Ishikawa (cell line): ENCODE results near the gene ADAR.

Experiments
- CEBPB ChIP-seq: IDR thresholded peaks from 2 replicates; pipeline ENCODE4 v1.6.1; 2012
- CREB1 ChIP-seq: IDR thresholded peaks from 2 replicates; pipeline ENCODE4 v1.6.1; 2012; ENCODE audit warnings: low read depth
- EP300 ChIP-seq: IDR thresholded peaks from 2 replicates; pipeline ENCODE4 v1.6.1; 2012; ENCODE audit warnings: borderline replicate concordance
- TCF12 ChIP-seq: IDR thresholded peaks from 2 replicates; pipeline ENCODE4 v1.6.1; 2012; ENCODE audit warnings: low read depth
- TEAD4 ChIP-seq: IDR thresholded peaks from 2 replicates; pipeline ENCODE4 v1.6.1; 2012
- YY1 ChIP-seq: IDR thresholded peaks from 2 replicates; pipeline ENCODE4 v1.6.1; 2012; ENCODE audit warnings: low read depth
- ZBTB7A ChIP-seq: IDR thresholded peaks from 2 replicates; pipeline ENCODE4 v1.6.1; 2012; ENCODE audit warnings: low read depth
- TF ChIP-seq, protein P1 (sequence below): IDR thresholded peaks from 2 replicates; pipeline ENCODE4 v1.6.1; 2012
- TF ChIP-seq, protein P2 (sequence below): IDR thresholded peaks from 2 replicates; pipeline ENCODE4 v1.6.1; 2012; ENCODE audit warnings: low read depth, mild to moderate bottlenecking
- TF ChIP-seq, protein P3 (sequence below): IDR thresholded peaks from 2 replicates; pipeline ENCODE4 v1.6.1; 2012

DNA sequence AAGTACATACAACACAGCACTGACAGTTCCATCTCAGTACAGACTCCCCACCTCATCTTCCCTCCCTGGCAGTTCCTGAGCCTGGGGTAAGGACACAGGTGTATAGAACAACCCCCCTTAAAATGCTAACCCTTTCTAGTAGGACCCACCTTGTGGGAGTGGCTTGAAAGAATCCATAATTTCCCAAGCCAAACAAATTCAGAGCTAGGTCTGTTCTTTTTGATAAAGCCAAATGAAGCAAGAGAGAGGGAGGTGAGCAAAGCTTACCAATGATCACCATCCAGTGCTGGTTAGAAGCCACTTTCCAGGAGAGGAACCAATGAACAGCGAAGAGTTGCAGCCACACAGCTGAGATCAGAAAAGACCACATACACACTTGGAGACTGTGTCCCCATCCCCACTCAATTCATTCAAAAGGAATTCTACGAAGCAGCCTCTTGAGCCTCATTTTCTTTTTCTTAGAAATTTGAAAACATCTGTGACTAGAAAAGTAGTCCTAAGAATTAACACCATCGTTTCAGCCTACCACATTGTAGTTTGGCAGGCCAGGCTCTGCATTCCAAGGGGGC is 58.7 kb downstream of the ADAR start:
- TF ChIP-seq ZBTB7A (no peak), TCF12 (no peak), CEBPB (no peak), CREB1 (no peak), TEAD4 (no peak), EP300 (no peak), YY1 (no peak)
- TF ChIP-seq, protein P1, sequence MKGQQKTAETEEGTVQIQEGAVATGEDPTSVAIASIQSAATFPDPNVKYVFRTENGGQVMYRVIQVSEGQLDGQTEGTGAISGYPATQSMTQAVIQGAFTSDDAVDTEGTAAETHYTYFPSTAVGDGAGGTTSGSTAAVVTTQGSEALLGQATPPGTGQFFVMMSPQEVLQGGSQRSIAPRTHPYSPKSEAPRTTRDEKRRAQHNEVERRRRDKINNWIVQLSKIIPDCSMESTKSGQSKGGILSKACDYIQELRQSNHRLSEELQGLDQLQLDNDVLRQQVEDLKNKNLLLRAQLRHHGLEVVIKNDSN, result no peak
- TF ChIP-seq, protein P2, sequence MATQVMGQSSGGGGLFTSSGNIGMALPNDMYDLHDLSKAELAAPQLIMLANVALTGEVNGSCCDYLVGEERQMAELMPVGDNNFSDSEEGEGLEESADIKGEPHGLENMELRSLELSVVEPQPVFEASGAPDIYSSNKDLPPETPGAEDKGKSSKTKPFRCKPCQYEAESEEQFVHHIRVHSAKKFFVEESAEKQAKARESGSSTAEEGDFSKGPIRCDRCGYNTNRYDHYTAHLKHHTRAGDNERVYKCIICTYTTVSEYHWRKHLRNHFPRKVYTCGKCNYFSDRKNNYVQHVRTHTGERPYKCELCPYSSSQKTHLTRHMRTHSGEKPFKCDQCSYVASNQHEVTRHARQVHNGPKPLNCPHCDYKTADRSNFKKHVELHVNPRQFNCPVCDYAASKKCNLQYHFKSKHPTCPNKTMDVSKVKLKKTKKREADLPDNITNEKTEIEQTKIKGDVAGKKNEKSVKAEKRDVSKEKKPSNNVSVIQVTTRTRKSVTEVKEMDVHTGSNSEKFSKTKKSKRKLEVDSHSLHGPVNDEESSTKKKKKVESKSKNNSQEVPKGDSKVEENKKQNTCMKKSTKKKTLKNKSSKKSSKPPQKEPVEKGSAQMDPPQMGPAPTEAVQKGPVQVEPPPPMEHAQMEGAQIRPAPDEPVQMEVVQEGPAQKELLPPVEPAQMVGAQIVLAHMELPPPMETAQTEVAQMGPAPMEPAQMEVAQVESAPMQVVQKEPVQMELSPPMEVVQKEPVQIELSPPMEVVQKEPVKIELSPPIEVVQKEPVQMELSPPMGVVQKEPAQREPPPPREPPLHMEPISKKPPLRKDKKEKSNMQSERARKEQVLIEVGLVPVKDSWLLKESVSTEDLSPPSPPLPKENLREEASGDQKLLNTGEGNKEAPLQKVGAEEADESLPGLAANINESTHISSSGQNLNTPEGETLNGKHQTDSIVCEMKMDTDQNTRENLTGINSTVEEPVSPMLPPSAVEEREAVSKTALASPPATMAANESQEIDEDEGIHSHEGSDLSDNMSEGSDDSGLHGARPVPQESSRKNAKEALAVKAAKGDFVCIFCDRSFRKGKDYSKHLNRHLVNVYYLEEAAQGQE, result no peak
- TF ChIP-seq, protein P3, sequence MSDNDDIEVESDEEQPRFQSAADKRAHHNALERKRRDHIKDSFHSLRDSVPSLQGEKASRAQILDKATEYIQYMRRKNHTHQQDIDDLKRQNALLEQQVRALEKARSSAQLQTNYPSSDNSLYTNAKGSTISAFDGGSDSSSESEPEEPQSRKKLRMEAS, result no peak
